Activated CD4-positive, alpha-beta T cell treated with anti-CD3 and anti-CD28 coated beads, Interleukin-2, amount 10 ng/mL, durations not matched to agents 24 days and 14 days (primary cell): ENCODE data around the gene LGALS7B. TPM values are rescaled to one million over a fixed set of nuclear protein-coding genes. Genes with fewer than 3 reads are reported as not detected.
"Not testable (repeated sequence)": the region's sequence is repeated elsewhere in the genome, so short reads cannot be mapped to it uniquely, and the experiment has no call there.

ENCODE experiments used
- DNase-seq: peaks from one replicate; pipeline ENCODE4 v3.0.0; 2022
- H3K27ac Mint-ChIP-seq: one replicate; pipeline ENCODE4 v1.8.0; 2022; ENCODE audit warnings: mild to moderate bottlenecking, mixed read lengths
- H3K27me3 Mint-ChIP-seq: one replicate; pipeline ENCODE4 v1.8.0; 2022; ENCODE audit warnings: mixed read lengths
- H3K36me3 Mint-ChIP-seq: one replicate; pipeline ENCODE4 v1.8.0; 2022; ENCODE audit warnings: low read depth, mild to moderate bottlenecking, mixed read lengths
- H3K4me1 Mint-ChIP-seq: one replicate; pipeline ENCODE4 v1.8.0; 2021; ENCODE audit warnings: mixed read lengths
- H3K4me3 Mint-ChIP-seq: one replicate; pipeline ENCODE4 v1.8.0; 2022; ENCODE audit warnings: mild to moderate bottlenecking, moderate library complexity, mixed read lengths
- H3K9me3 Mint-ChIP-seq: one replicate; pipeline ENCODE4 v1.8.0; 2021; ENCODE audit warnings: mixed read lengths
- intact Hi-C: fragments of 100-400 bp; cut with micrococcal nuclease; formaldehyde crosslinking; loops from one replicate; pipeline ENCODE4 v1.15.1; 2023
- total RNA-seq: library from RNA; stranded (reverse); gene quantifications from 2 replicates; pipeline ENCODE4 v1.2.3, GENCODE V29; 2022

LGALS7B gene
- total RNA-seq, 1 donor from 2014 or later = not detected

GRCh38 chr19:38813323-38813722 is 24.3 kb downstream of the LGALS7B start:
- Mint-ChIP-seq H3K27ac (no peak overlapping the region), H3K4me3 (no peak overlapping the region), H3K9me3 (no peaks in the 10 kb centered on the region), H3K4me1 (no peaks in the 10 kb centered on the region), H3K36me3 (peaks cover 14% of the 10 kb centered on the region), H3K27me3 (no peaks in the 10 kb centered on the region)
- intact Hi-C loops = no loop called here
- DNase-seq = no peak

- H3K9me3 Mint-ChIP-seq, H3K4me1 Mint-ChIP-seq, H3K27me3 Mint-ChIP-seq, H3K4me3 Mint-ChIP-seq, intact Hi-C loops, H3K27ac Mint-ChIP-seq, DNase-seq: not testable (repeated sequence)
- peaks cover 14% of the 10 kb centered on the region for H3K36me3 Mint-ChIP-seq
Observed at GRCh38 chr19:38813932-38814331, 24.9 kb downstream of the LGALS7B start.

DNA sequence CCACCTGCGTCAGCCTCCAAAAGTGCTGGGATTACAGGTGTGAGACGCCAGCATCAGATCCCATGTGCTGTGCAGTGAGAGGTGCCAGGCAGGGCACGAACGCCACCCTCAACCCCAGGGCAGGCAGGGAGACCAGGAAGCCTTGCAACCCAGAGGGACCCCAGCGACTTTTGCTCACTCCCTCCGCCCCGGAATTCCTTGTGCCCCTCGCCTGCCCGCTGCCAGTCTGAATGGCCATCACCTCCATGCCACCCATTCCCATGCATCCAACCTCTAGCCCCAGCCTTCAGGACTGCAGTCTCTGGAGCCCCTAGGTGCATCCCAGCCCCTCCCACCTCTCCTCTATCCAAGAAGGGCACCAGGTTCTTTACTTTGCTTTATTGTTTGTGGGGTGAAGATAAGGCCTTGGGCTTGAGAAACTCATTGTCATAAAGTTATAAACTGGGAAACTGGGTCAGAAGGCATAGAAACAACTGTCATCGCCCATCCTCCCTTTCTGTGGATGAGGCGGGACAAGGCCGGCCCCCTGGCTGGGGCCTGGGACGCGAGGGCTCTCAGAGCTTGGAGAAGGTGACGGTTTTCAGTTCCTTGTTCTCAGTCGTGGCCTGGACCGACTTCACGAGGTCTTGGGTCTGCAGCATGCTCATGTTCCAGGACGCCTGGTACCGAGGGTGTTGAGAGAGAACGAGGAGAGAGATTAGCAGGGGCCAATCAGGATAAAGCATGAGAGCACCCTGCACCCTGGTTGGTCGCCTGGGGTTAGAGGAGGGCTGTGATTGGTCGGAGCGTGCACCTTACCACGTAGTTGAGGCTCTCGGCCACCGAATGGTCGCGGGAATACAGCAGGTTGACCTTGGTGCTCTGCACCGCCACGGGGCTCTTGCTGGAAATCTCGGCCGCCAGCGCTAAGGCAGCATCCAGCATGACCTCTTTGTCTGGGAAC is 26.3 kb downstream of the LGALS7B start:
- no peaks in the 10 kb centered on the region for H3K9me3 Mint-ChIP-seq
- H3K27me3 Mint-ChIP-seq = no peaks in the 10 kb centered on the region
- H3K36me3 Mint-ChIP-seq = peaks cover 16% of the 10 kb centered on the region
- no peaks in the 10 kb centered on the region for H3K4me1 Mint-ChIP-seq
- intact Hi-C loops = no loop called here
- H3K4me3 Mint-ChIP-seq = no peak overlapping the region
- H3K27ac Mint-ChIP-seq = no peak overlapping the region
- no peak for DNase-seq

DNA sequence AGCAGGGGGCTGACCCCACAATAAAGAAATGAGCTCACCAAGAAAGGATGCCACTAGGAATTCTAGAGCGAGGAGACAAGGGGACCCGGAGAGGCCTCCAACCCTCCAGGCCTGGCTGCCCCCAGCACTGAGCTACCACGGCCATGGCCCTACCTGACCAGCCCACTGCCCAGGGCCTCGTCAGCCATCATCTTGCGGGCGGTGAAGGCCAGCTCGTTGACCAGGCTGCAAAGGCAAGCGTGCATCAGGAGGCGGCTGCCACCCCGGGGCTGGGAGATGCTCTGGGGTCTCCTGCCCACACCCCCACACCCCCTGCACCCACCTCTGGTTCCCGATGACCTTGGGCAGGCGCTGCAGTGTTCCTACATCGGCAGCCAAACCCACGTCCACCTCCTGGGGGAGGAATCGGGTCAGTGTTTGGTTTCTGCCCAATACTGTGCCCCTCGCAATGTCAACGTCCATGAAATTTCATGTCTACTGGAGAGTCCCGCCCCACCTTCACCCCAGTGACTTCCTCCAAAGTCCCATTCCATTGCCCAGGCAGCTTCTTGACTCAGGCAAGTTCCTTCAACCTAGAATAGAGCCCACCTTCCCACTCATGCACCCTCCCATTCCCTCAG is 27.2 kb downstream of the LGALS7B start:
- H3K9me3 Mint-ChIP-seq = no peaks in the 10 kb centered on the region
- intact Hi-C loops = no loop called here
- no peaks in the 10 kb centered on the region for H3K27me3 Mint-ChIP-seq
- peaks cover 25% of the 10 kb centered on the region for H3K36me3 Mint-ChIP-seq
- DNase-seq = no peak
- H3K4me1 Mint-ChIP-seq = no peaks in the 10 kb centered on the region
- H3K4me3 Mint-ChIP-seq = no peak overlapping the region
- no peak overlapping the region for H3K27ac Mint-ChIP-seq

DNA sequence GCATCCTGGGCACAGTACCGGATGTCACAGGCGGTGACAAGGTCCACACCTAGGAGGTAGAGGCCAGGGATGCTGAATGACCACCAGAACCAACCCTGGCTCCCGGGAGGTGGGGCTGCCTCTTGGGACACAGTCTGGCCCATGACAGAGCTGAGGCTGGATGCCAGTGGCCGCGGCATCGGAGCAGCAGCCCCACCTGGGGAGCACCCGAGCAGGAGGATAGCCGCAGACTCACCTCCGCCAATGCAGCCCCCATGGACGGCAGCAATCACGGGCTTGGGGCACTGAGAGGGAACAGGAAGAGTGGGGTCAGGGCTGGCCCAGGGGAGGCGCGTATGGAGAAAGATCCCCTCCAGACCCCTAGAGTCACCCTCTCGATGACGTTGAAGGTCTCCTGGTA is 28.1 kb downstream of the LGALS7B start:
- no peak for DNase-seq
- Mint-ChIP-seq H3K36me3 (peaks cover 29% of the 10 kb centered on the region), H3K4me1 (no peaks in the 10 kb centered on the region), H3K27me3 (no peaks in the 10 kb centered on the region), H3K27ac (no peak overlapping the region), H3K4me3 (no peak overlapping the region), H3K9me3 (no peaks in the 10 kb centered on the region)
- intact Hi-C loops = no loop called here

GRCh38 chr19:38819231-38819920 is 30.4 kb downstream of the LGALS7B start:
- no peaks in the 10 kb centered on the region for H3K9me3 Mint-ChIP-seq
- H3K4me3 Mint-ChIP-seq = no peak overlapping the region
- intact Hi-C loops = no loop called here
- no peak for DNase-seq
- peaks cover 49% of the 10 kb centered on the region for H3K36me3 Mint-ChIP-seq
- H3K27ac Mint-ChIP-seq = no peak overlapping the region
- H3K27me3 Mint-ChIP-seq = no peaks in the 10 kb centered on the region
- no peaks in the 10 kb centered on the region for H3K4me1 Mint-ChIP-seq

- intact Hi-C loops, H3K27ac Mint-ChIP-seq, H3K4me1 Mint-ChIP-seq, H3K4me3 Mint-ChIP-seq, H3K27me3 Mint-ChIP-seq, DNase-seq, H3K9me3 Mint-ChIP-seq: not testable (repeated sequence)
- H3K36me3 Mint-ChIP-seq = peaks cover 46% of the 10 kb centered on the region
Observed at GRCh38 chr19:38821230-38821825, 32.3 kb downstream of the LGALS7B start.

GRCh38 chr19:38825936-38826335 is 36.9 kb downstream of the LGALS7B start:
- H3K4me3 Mint-ChIP-seq, H3K9me3 Mint-ChIP-seq, H3K27me3 Mint-ChIP-seq, intact Hi-C loops, H3K27ac Mint-ChIP-seq, DNase-seq: not testable (repeated sequence)
- H3K36me3 Mint-ChIP-seq = peaks cover 59% of the 10 kb centered on the region
- peaks cover 11% of the 10 kb centered on the region for H3K4me1 Mint-ChIP-seq

DNA sequence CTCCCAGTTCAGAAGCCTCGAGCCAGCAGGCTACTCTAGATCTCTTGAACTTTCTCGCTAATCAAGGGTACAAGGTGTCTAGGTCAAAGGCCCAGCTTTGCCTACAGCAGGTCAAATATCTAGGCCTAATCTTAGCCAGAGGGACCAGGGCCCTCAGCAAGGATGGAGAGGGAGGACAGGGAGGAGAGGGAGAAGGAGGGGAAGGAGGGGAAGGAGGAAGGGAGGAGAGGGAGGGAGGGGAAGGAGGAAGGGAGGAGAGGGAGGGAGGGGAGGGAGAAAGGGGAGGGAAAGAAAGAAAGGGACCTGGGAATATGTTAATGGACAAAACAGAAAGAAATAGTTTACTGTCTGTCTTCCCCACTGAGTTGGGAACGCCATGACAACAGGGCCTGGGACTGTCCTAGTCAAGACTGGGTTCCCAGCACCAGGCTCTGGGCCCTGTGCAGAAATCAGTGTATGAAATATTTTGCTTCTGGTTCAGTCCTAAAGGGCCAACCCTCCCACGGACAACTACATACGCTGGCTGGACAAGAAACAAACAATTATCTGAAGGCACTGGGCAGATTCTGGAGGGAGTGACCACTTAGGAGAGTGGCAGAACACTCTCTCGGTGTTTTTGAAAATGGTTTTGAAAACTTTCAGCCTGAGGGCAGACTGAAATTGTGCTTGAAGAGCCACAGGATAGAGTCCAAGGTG is 38.0 kb downstream of the LGALS7B start:
- Mint-ChIP-seq H3K4me1 (peaks cover 18% of the 10 kb centered on the region), H3K27ac (no peak overlapping the region), H3K36me3 (peaks cover 56% of the 10 kb centered on the region), H3K4me3 (no peak overlapping the region), H3K27me3 (no peaks in the 10 kb centered on the region), H3K9me3 (no peaks in the 10 kb centered on the region)
- intact Hi-C loops = no loop called here
- no peak for DNase-seq

- H3K27ac Mint-ChIP-seq, intact Hi-C loops, H3K27me3 Mint-ChIP-seq, H3K9me3 Mint-ChIP-seq, H3K4me3 Mint-ChIP-seq, DNase-seq: not testable (repeated sequence)
- Mint-ChIP-seq H3K4me1 (peaks cover 20% of the 10 kb centered on the region), H3K36me3 (peaks cover 35% of the 10 kb centered on the region)
Observed at GRCh38 chr19:38829203-38829602, 40.2 kb downstream of the LGALS7B start.

DNA sequence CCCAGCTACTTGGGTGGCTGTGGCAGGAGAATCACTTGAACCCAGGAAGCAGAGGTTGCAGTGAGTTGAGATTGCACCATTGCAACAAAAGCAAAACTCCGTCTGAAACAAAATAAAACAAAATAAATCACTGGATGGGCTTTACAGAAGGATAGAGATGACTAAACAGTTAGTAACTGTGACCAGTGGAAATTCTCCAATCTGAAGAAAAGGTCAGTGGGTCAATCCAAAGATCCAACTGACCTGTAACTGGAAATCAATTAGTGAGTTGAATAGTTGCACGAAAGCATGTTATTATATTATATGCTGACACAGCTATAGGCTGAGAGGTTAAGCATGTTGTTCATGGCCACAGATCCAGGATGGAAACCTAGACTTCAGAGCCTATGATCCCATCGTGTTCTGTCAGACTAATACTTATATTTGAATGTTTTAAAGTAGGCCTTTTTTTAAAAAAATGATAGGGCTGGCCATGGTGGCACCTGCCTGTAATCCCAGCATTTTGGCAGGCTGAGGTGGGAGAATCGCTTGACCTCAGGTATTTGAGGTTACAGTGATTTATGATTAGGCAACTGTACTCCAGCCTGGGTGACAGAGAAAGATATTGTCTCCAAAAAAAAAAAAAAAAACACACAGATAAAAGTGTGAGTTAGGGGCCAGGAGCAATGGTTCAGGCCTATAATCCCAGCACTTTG is 41.2 kb downstream of the LGALS7B start:
- Mint-ChIP-seq H3K4me1 (peaks cover 20% of the 10 kb centered on the region), H3K27ac (peak overlapping the region; percentile 8), H3K9me3 (no peaks in the 10 kb centered on the region), H3K27me3 (no peaks in the 10 kb centered on the region), H3K36me3 (peaks cover 30% of the 10 kb centered on the region), H3K4me3 (peak overlapping the region; percentile 99)
- DNase-seq = no peak
- intact Hi-C loops = loop anchor here (5.0 kb wide), 2 partner anchors 47 to 98 kb away; partner anchors contain the start of gene RINL

GRCh38 chr19:38831142-38831605 is 42.2 kb downstream of the LGALS7B start:
- peaks cover 37% of the 10 kb centered on the region for H3K36me3 Mint-ChIP-seq
- no peaks in the 10 kb centered on the region for H3K9me3 Mint-ChIP-seq
- intact Hi-C loops = loop anchor here (1.0 to 5.0 kb wide), 5 partner anchors 11 to 99 kb away; partner anchors contain the start of genes MRPS12, RINL and SARS2
- H3K4me3 Mint-ChIP-seq = peak overlapping the region; percentile 99
- H3K4me1 Mint-ChIP-seq = peaks cover 20% of the 10 kb centered on the region
- DNase-seq = peak; percentile 81
- H3K27ac Mint-ChIP-seq = peak overlapping the region; percentile 93
- H3K27me3 Mint-ChIP-seq = no peaks in the 10 kb centered on the region

- no peak for DNase-seq
- intact Hi-C loops = loop anchor here (5.0 kb wide), 2 partner anchors 44 to 101 kb away; partner anchors contain the start of gene RINL
- no peak overlapping the region for H3K4me3 Mint-ChIP-seq
- H3K27ac Mint-ChIP-seq = peak overlapping the region; percentile 48
- H3K27me3 Mint-ChIP-seq = no peaks in the 10 kb centered on the region
- peaks cover 19% of the 10 kb centered on the region for H3K4me1 Mint-ChIP-seq
- no peaks in the 10 kb centered on the region for H3K9me3 Mint-ChIP-seq
- peaks cover 39% of the 10 kb centered on the region for H3K36me3 Mint-ChIP-seq
Observed at GRCh38 chr19:38833092-38833425, 44.1 kb downstream of the LGALS7B start.
